C4-2B (cell line): ENCODE data around the gene DUSP2.

Source experiments
- ZFX ChIP-seq: fragments of 450-650 bp; IDR thresholded peaks from 2 replicates; pipeline ENCODE4 v1.6.1; 2017
- TF ChIP-seq, protein P1 (sequence below): fragments of 450-650 bp; conservative IDR thresholded peaks from 2 replicates; pipeline ENCODE4 v1.5.1; 2017; ENCODE audit warnings: mild to moderate bottlenecking

DNA sequence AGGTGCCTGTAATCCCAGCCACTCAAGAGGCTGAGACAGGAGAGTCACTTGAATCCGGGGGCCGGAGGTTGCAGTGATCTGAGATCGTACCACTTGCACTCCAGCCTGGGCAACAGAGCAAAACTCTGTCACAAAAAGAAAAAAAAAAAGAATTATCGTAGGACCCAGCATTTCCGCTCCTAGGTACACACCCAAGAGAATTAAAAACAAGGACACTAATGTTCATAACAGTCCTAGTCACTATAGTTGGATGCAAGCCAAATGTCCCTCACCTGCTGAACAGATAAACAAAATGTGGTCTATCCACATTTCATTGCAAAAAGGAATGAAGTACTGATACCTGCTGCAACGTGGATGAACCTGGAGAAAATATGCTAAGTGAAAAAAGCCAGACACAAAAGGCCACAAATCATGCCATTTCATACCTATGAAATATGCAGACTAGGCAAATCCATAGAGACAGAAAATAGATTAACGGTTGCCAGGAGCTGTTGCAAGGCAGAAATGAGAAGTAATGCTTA is 50.1 kb downstream of the DUSP2 start:
- TF ChIP-seq, protein P1, sequence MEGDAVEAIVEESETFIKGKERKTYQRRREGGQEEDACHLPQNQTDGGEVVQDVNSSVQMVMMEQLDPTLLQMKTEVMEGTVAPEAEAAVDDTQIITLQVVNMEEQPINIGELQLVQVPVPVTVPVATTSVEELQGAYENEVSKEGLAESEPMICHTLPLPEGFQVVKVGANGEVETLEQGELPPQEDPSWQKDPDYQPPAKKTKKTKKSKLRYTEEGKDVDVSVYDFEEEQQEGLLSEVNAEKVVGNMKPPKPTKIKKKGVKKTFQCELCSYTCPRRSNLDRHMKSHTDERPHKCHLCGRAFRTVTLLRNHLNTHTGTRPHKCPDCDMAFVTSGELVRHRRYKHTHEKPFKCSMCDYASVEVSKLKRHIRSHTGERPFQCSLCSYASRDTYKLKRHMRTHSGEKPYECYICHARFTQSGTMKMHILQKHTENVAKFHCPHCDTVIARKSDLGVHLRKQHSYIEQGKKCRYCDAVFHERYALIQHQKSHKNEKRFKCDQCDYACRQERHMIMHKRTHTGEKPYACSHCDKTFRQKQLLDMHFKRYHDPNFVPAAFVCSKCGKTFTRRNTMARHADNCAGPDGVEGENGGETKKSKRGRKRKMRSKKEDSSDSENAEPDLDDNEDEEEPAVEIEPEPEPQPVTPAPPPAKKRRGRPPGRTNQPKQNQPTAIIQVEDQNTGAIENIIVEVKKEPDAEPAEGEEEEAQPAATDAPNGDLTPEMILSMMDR = no peak
- TF ChIP-seq ZFX = no peak
